Neural crest cell (in vitro differentiated cells): ENCODE data around the gene ADAMTS18. TPM values are rescaled to one million over a fixed set of nuclear protein-coding genes. Genes with fewer than 3 reads are reported as not detected.
A peak's percentile ranks its signal among the peaks of the same experiment; 100 is the strongest.

Experiments
- DNase-seq: peaks from one replicate; pipeline ENCODE4 v3.0.0; 2021; ENCODE audit warnings: low read depth, mixed read lengths, low spot score
- H3K27ac Mint-ChIP-seq: one replicate; pipeline ENCODE4 v1.8.0; 2021; ENCODE audit warnings: mild to moderate bottlenecking, mixed read lengths; ENCODE audit not compliant: unreplicated experiment
- H3K27me3 Mint-ChIP-seq: 2 replicates; pipeline ENCODE4 v1.8.0; 2021; ENCODE audit warnings: low read depth, mild to moderate bottlenecking, mixed read lengths
- H3K36me3 Mint-ChIP-seq: 2 replicates; pipeline ENCODE4 v1.8.0; 2021; ENCODE audit warnings: low read depth, mild to moderate bottlenecking, mixed read lengths
- H3K4me1 Mint-ChIP-seq: 2 replicates; pipeline ENCODE4 v1.8.0; 2021; ENCODE audit warnings: mixed read lengths
- H3K4me3 Mint-ChIP-seq: one replicate; pipeline ENCODE4 v1.8.0; 2021; ENCODE audit warnings: mild to moderate bottlenecking, mixed read lengths
- H3K9me3 Mint-ChIP-seq: 2 replicates; pipeline ENCODE4 v1.8.0; 2021; ENCODE audit warnings: mixed read lengths
- total RNA-seq: library from RNA; stranded (reverse); gene quantifications from 2 replicates; pipeline ENCODE4 v1.2.1, GENCODE V29; 2021
- TF ChIP-seq, protein P1 (sequence below): fragments of 200-600 bp; sonication (generic); conservative IDR thresholded peaks from 2 replicates; pipeline ENCODE4 v1.5.0; 2021; ENCODE audit warnings: antibody characterized with exemption, mild to moderate bottlenecking

Gene ADAMTS18
- total RNA-seq, 1 donor from 2014 or later = 0.12 TPM

DNA sequence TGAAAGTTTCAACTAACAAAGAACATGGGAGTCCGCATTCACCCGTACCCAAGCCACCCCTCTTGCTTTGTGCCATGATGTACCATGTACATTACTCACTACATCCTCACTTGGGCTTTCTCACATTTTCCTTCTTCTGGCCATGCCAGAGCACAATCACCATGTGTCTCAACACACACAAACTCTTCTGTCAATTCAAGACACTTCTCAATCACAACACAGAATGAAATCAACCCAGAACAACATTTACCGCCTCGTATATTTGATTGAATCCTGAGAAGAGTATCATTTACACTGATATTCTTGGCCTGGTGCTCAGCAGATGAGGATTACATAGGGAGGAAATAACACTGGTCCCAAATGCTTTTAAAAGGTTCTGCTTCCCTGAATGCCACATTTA, 4.5 kb downstream of the ADAMTS18 start:
- Mint-ChIP-seq H3K9me3 (peaks cover 6% of the 10 kb centered on the region), H3K27ac (no peak overlapping the region), H3K4me3 (no peak overlapping the region), H3K4me1 (peaks cover 8% of the 10 kb centered on the region), H3K36me3 (peaks cover 3% of the 10 kb centered on the region), H3K27me3 (peaks cover 68% of the 10 kb centered on the region)
- no peak for DNase-seq
- TF ChIP-seq, protein P1, sequence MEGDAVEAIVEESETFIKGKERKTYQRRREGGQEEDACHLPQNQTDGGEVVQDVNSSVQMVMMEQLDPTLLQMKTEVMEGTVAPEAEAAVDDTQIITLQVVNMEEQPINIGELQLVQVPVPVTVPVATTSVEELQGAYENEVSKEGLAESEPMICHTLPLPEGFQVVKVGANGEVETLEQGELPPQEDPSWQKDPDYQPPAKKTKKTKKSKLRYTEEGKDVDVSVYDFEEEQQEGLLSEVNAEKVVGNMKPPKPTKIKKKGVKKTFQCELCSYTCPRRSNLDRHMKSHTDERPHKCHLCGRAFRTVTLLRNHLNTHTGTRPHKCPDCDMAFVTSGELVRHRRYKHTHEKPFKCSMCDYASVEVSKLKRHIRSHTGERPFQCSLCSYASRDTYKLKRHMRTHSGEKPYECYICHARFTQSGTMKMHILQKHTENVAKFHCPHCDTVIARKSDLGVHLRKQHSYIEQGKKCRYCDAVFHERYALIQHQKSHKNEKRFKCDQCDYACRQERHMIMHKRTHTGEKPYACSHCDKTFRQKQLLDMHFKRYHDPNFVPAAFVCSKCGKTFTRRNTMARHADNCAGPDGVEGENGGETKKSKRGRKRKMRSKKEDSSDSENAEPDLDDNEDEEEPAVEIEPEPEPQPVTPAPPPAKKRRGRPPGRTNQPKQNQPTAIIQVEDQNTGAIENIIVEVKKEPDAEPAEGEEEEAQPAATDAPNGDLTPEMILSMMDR = no peak

DNA sequence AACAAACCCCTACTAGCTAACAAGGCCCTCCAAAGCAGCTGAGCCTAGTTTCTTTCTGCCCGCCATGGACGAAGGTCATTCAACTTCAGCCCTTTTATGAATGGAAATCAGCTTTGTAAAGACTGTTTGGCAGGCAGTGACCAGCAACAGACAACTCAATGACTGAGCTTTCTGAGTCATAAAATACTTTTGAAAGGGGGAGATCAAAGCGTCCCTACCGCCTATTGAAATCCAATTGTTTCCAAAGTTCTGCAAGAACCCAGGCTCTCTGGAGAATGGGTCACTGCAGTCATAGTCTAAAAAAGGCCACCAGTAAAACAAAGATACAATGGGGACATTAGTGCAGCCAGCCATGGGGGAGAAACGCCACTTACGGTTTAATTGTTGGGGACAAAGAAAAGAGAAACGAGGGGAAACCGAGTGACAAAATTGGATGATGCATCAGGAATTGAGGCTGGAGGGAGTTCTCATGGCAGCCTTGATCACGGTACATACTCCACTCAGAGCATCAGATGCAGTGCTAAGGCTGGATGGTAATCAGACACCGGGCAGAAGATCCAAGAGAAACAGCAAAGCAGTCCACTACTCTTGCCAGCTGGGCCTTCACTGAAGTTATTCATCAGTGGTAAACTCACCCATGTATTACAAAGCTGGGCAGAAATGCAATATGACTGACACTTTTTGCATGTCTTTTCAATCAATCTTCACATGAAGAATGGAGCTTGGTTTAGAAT, 9.8 kb downstream of the ADAMTS18 start:
- peaks cover 6% of the 10 kb centered on the region for H3K9me3 Mint-ChIP-seq
- peaks cover 3% of the 10 kb centered on the region for H3K36me3 Mint-ChIP-seq
- H3K27me3 Mint-ChIP-seq = peaks cover 52% of the 10 kb centered on the region
- H3K4me1 Mint-ChIP-seq = peaks cover 24% of the 10 kb centered on the region
- peak overlapping the region; percentile 1 for H3K27ac Mint-ChIP-seq
- H3K4me3 Mint-ChIP-seq = no peak overlapping the region
- TF ChIP-seq, protein P1 = no peak
- no peak for DNase-seq

DNA sequence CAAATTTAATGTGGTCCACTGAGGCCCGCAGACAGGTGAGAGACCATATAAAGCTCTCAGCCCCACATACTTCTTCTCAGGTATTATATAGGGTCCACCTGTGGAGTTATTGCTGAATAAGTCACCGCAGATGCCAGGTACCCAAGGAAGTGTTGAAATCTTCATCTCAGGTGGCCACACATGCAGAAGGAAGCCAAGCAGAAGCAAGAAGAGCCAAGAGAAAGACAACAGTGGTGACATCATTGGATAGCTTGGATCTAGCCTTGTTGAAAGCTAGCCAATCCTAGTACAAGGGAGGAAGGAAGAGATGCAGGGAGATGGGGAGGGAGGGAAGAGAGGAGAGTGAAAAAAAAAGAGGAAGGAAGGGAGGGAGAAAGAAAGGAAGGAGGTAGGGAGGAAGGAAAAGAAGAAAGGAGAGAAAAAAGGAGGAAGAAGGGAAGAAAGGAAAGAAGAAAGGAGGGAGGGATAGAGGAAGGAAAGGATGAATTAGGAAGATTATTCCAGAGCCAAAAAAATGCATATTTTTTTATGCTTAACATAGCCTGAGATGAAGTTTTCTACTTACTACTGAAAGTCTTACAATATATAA, 12.5 kb downstream of the ADAMTS18 start:
- H3K4me3 Mint-ChIP-seq = no peak overlapping the region
- no peaks in the 10 kb centered on the region for H3K9me3 Mint-ChIP-seq
- H3K4me1 Mint-ChIP-seq = peaks cover 25% of the 10 kb centered on the region
- H3K36me3 Mint-ChIP-seq = no peaks in the 10 kb centered on the region
- TF ChIP-seq, protein P1 = no peak
- H3K27ac Mint-ChIP-seq = no peak overlapping the region
- H3K27me3 Mint-ChIP-seq = peaks cover 44% of the 10 kb centered on the region
- no peak for DNase-seq

DNA sequence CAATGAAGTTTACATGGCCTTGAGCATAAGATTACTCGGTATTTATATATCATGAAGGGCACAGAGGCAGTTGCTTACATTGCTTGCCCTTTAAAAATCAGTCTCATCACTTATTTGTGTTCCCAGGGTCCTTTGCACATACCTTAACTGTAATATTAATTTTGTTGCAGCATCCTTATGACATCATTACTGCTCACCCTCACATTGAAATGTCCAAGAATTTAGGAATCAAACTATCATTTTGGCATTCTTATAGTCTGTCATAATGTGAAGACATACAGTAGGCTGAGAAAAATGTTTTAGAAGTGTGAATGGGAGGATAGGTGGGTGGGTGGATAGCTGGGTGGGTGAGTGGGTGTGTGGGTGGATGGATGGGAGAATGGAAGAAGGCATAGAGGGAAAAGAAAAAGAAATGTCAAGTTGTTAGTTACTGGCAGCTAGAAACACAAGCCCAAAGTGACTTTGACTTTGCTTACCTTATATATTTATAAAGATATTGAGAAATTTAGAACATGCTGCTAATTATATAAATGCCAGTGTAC, 17.8 kb downstream of the ADAMTS18 start:
- TF ChIP-seq, protein P1 = no peak
- no peaks in the 10 kb centered on the region for H3K9me3 Mint-ChIP-seq
- H3K27ac Mint-ChIP-seq = no peak overlapping the region
- H3K36me3 Mint-ChIP-seq = no peaks in the 10 kb centered on the region
- peaks cover 17% of the 10 kb centered on the region for H3K27me3 Mint-ChIP-seq
- H3K4me3 Mint-ChIP-seq = no peak overlapping the region
- no peak for DNase-seq
- peaks cover 8% of the 10 kb centered on the region for H3K4me1 Mint-ChIP-seq

DNA sequence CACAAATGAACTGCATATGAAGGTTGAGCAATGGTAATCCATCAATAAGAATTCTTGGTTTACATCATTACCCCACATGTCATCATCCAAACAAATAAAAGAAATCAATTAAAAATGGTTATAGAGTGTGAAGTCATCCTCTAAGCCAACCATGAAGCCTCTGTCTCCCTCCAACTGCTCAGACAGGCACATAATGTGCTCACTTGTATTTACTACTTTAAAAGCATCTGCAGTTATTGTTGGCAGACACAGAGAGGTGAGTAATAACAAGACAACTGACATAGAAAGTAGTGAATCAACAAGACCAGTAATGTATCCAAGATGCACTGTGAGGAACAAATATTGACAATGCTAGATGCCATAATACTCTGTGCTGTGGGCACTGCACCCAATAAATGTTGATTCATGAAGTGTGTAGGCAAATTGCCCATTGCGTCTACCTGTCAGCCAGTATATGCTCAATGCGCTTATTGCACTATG, 20.0 kb downstream of the ADAMTS18 start:
- DNase-seq = no peak
- Mint-ChIP-seq H3K27me3 (peaks cover 7% of the 10 kb centered on the region), H3K36me3 (peaks cover under 1% of the 10 kb centered on the region), H3K4me1 (no peaks in the 10 kb centered on the region), H3K4me3 (no peak overlapping the region), H3K27ac (no peak overlapping the region), H3K9me3 (no peaks in the 10 kb centered on the region)
- TF ChIP-seq, protein P1 = no peak
